ENCODE data around the gene CLEC7A.
A peak's percentile ranks its signal among the peaks of the same experiment; 100 is the strongest.

CLEC7A gene

GRCh38 chr12:10140001-10140400, 10.0 kb upstream of the CLEC7A start:
- H3K27me3 ChIP-seq (ENCODE audit: control insufficient read depth, insufficient read depth, low read length) = no peaks in the 10 kb centered on the region
- H3K9ac ChIP-seq (ENCODE audit: low read depth, low read length) = no peak overlapping the region
- H3K4me1 ChIP-seq (ENCODE audit: control insufficient read depth, insufficient read depth, low read length) = no peaks in the 10 kb centered on the region
- H3K36me3 ChIP-seq (ENCODE audit: control insufficient read depth, insufficient read depth, low read length) = no peaks in the 10 kb centered on the region
- H3K4me3 ChIP-seq (ENCODE audit: low read depth, low read length) = no peak overlapping the region
- H3K9me3 ChIP-seq (ENCODE audit: control insufficient read depth, insufficient read depth, low read length) = no peaks in the 10 kb centered on the region
- no peak overlapping the region for H3K27ac ChIP-seq (ENCODE audit: low read depth, low read length)

DNA sequence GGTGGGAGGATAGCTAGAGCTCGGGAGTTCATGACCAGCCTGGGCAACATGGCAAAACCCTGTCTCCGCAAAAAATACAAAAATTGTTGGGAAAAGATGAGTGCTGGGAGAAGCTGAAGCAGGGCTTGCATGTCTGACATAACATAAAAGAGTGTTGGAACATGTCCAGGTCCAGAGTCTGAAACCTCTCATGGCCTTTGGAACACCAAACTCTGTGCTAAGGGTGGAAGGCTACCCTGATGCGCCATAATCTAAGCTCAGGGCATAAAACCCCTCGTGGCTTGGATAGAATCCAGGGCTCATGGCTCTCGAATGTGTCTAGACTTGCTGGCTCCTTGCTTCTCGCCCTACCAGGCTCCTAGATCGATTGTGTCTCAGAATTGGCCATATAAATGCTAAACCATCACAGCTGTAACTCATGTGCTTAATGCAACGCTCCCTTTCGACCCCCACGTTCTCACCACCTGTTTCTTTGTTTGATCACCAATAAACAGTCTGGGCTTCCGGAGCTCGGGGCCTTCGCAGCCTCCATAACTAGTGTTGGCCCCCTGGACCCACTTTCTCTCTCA, 6.7 kb upstream of the CLEC7A start:
- Histone ChIP-seq H3K36me3 (ENCODE audit: control insufficient read depth, insufficient read depth, low read length) (no peaks in the 10 kb centered on the region), H3K9me3 (ENCODE audit: control insufficient read depth, insufficient read depth, low read length) (no peaks in the 10 kb centered on the region), H3K4me3 (ENCODE audit: low read depth, low read length) (no peak overlapping the region), H3K9ac (ENCODE audit: low read depth, low read length) (no peak overlapping the region), H3K27me3 (ENCODE audit: control insufficient read depth, insufficient read depth, low read length) (no peaks in the 10 kb centered on the region), H3K27ac (ENCODE audit: low read depth, low read length) (no peak overlapping the region), H3K4me1 (ENCODE audit: control insufficient read depth, insufficient read depth, low read length) (peaks cover 15% of the 10 kb centered on the region)

GRCh38 chr12:10135126-10135525, 5.1 kb upstream of the CLEC7A start:
- no peak overlapping the region for H3K27ac ChIP-seq (ENCODE audit: low read depth, low read length)
- H3K27me3 ChIP-seq (ENCODE audit: control insufficient read depth, insufficient read depth, low read length) = no peaks in the 10 kb centered on the region
- H3K9ac ChIP-seq (ENCODE audit: low read depth, low read length) = no peak overlapping the region
- no peaks in the 10 kb centered on the region for H3K36me3 ChIP-seq (ENCODE audit: control insufficient read depth, insufficient read depth, low read length)
- H3K9me3 ChIP-seq (ENCODE audit: control insufficient read depth, insufficient read depth, low read length) = no peaks in the 10 kb centered on the region
- peaks cover 28% of the 10 kb centered on the region for H3K4me1 ChIP-seq (ENCODE audit: control insufficient read depth, insufficient read depth, low read length)
- H3K4me3 ChIP-seq (ENCODE audit: low read depth, low read length) = no peak overlapping the region

DNA sequence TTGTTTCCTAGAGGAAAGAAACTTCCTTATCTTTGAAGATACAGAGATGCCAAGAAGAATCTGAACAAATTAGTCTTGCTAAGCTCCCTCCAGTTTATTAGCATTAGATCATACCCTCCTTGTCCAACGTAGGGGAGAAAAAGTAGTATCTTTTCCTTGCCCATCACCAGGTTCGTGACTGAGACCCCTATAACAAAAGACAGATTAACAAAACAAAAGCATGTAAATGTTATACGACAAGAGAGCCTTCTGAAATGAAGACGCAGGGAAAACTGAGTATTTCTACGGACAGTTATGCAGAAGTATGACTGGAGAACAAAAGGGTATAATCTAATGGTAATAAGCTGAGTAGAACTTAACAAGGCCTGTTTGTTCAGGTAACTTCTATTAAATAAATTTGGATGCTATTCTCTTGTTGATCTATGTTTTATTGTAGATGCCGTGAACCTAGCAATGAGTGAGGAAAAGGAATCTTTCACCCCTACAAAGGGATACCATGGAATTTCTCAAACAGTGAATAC, 2.9 kb upstream of the CLEC7A start:
- Histone ChIP-seq H3K4me3 (ENCODE audit: low read depth, low read length) (no peak overlapping the region), H3K27ac (ENCODE audit: low read depth, low read length) (peak overlapping the region; percentile 23), H3K9ac (ENCODE audit: low read depth, low read length) (no peak overlapping the region), H3K4me1 (ENCODE audit: control insufficient read depth, insufficient read depth, low read length) (peaks cover 36% of the 10 kb centered on the region), H3K27me3 (ENCODE audit: control insufficient read depth, insufficient read depth, low read length) (no peaks in the 10 kb centered on the region), H3K9me3 (ENCODE audit: control insufficient read depth, insufficient read depth, low read length) (no peaks in the 10 kb centered on the region), H3K36me3 (ENCODE audit: control insufficient read depth, insufficient read depth, low read length) (no peaks in the 10 kb centered on the region)

DNA sequence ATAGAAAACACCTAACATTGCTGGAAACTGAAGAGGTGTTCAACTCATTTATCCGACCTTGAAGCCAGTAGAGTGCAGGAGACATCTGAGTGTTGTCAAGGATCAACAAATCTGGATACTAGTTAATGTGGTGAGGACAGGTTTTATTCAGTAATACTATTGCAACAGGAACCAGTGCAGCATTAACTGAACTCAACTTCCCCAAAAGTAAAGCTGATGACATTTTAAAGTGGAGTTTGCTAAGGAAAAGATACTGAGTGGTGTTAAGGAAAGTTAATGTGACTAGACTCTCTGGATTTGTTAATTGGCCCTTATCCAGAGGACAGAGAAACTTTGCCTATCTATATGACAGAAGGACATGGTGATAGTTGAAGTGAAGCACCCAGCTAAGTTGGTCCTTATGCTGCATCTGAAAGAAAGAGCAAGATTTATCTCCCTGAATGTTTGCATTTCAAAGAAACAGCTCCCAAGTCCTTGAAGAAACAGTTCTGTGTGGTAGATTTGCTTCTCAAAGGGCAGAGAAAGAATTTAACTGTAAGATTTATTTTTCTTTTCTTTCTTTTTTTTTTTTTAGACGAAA, 1.2 kb upstream of the CLEC7A start:
- Histone ChIP-seq H3K9me3 (ENCODE audit: control insufficient read depth, insufficient read depth, low read length) (no peaks in the 10 kb centered on the region), H3K9ac (ENCODE audit: low read depth, low read length) (no peak overlapping the region), H3K27ac (ENCODE audit: low read depth, low read length) (no peak overlapping the region), H3K36me3 (ENCODE audit: control insufficient read depth, insufficient read depth, low read length) (no peaks in the 10 kb centered on the region), H3K4me3 (ENCODE audit: low read depth, low read length) (no peak overlapping the region), H3K27me3 (ENCODE audit: control insufficient read depth, insufficient read depth, low read length) (no peaks in the 10 kb centered on the region), H3K4me1 (ENCODE audit: control insufficient read depth, insufficient read depth, low read length) (peaks cover 36% of the 10 kb centered on the region)

DNA sequence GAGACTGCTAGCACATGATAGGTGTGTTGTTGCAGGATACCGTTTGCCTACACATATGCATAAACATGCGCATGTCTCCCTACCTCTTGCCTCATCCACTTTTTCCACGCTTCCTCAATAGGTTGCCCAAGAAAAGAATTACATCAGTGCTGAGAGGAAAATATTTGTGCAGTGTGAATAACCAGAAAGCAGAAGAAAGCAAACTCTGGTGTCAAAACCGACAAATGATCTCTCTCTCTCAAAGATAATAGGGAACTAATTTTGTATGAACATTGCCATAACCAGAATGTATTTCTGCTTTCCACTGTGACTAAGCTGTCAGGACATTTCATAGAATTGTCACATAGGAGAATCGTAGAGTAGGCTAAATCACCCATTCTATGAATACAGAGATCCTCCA, 1.3 kb downstream of the CLEC7A start:
- no peaks in the 10 kb centered on the region for H3K36me3 ChIP-seq (ENCODE audit: control insufficient read depth, insufficient read depth, low read length)

GRCh38 chr12:10126413-10126812, 3.6 kb downstream of the CLEC7A start:
- Histone ChIP-seq H3K36me3 (ENCODE audit: control insufficient read depth, insufficient read depth, low read length) (no peaks in the 10 kb centered on the region), H3K27me3 (ENCODE audit: control insufficient read depth, insufficient read depth, low read length) (no peaks in the 10 kb centered on the region), H3K27ac (ENCODE audit: low read depth, low read length) (no peak overlapping the region), H3K9ac (ENCODE audit: low read depth, low read length) (no peak overlapping the region), H3K4me3 (ENCODE audit: low read depth, low read length) (no peak overlapping the region), H3K9me3 (ENCODE audit: control insufficient read depth, insufficient read depth, low read length) (no peaks in the 10 kb centered on the region), H3K4me1 (ENCODE audit: control insufficient read depth, insufficient read depth, low read length) (peaks cover 20% of the 10 kb centered on the region)

More for the DNA sequence above, 1.3 kb downstream of the CLEC7A start:
- no peaks in the 10 kb centered on the region for H3K27me3 ChIP-seq (ENCODE audit: control insufficient read depth, insufficient read depth, low read length)
- H3K4me1 ChIP-seq (ENCODE audit: control insufficient read depth, insufficient read depth, low read length) = peaks cover 35% of the 10 kb centered on the region
- no peak overlapping the region for H3K4me3 ChIP-seq (ENCODE audit: low read depth, low read length)
- no peak overlapping the region for H3K27ac ChIP-seq (ENCODE audit: low read depth, low read length)
- no peaks in the 10 kb centered on the region for H3K9me3 ChIP-seq (ENCODE audit: control insufficient read depth, insufficient read depth, low read length)
- no peak overlapping the region for H3K9ac ChIP-seq (ENCODE audit: low read depth, low read length)

DNA sequence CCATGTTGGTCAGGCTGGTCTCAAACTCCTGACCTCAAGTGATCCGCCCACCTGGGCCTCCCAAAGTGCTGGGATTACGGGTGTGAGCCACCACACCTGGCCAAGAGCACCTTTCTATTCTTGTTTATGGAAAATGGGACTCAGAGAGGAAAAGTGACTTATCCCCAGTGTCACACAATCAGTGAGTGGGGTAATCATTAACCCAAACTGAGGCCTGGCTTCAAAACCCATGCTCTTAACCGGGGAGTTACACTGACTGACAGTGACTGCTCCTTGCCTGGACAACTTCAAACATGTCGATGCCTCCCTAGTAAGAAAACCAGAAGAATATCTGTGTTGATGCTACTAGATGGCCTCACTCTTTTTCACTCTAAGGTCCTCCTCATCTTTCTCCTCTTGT, 7.3 kb downstream of the CLEC7A start:
- no peak overlapping the region for H3K27ac ChIP-seq (ENCODE audit: low read depth, low read length)
- no peaks in the 10 kb centered on the region for H3K9me3 ChIP-seq (ENCODE audit: control insufficient read depth, insufficient read depth, low read length)
- H3K9ac ChIP-seq (ENCODE audit: low read depth, low read length) = no peak overlapping the region
- H3K4me1 ChIP-seq (ENCODE audit: control insufficient read depth, insufficient read depth, low read length) = no peaks in the 10 kb centered on the region
- H3K27me3 ChIP-seq (ENCODE audit: control insufficient read depth, insufficient read depth, low read length) = no peaks in the 10 kb centered on the region
- no peak overlapping the region for H3K4me3 ChIP-seq (ENCODE audit: low read depth, low read length)
- no peaks in the 10 kb centered on the region for H3K36me3 ChIP-seq (ENCODE audit: control insufficient read depth, insufficient read depth, low read length)

DNA sequence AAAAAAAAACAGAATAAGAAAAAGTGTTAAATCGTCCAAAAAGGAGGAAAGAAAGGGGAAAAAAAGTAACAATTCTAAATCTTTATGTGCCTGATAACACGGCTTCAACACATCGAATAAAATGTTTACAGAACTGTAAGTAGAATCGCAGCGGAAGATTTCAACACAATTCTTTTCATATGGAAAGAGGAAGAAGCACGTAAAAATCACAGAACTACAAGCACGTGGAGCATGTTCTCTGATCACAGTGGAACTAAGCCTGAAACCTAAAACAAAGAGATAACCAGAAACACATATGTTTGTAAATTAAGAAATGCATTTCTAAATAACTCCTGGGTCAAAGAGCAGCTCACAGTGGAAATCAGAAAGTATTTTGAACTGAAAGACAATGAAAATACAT, 8.7 kb downstream of the CLEC7A start:
- H3K9me3 ChIP-seq (ENCODE audit: control insufficient read depth, insufficient read depth, low read length) = no peaks in the 10 kb centered on the region
- H3K27me3 ChIP-seq (ENCODE audit: control insufficient read depth, insufficient read depth, low read length) = no peaks in the 10 kb centered on the region
- no peaks in the 10 kb centered on the region for H3K36me3 ChIP-seq (ENCODE audit: control insufficient read depth, insufficient read depth, low read length)
- H3K9ac ChIP-seq (ENCODE audit: low read depth, low read length) = no peak overlapping the region
- no peak overlapping the region for H3K27ac ChIP-seq (ENCODE audit: low read depth, low read length)
- no peak overlapping the region for H3K4me3 ChIP-seq (ENCODE audit: low read depth, low read length)
- no peaks in the 10 kb centered on the region for H3K4me1 ChIP-seq (ENCODE audit: control insufficient read depth, insufficient read depth, low read length)

DNA sequence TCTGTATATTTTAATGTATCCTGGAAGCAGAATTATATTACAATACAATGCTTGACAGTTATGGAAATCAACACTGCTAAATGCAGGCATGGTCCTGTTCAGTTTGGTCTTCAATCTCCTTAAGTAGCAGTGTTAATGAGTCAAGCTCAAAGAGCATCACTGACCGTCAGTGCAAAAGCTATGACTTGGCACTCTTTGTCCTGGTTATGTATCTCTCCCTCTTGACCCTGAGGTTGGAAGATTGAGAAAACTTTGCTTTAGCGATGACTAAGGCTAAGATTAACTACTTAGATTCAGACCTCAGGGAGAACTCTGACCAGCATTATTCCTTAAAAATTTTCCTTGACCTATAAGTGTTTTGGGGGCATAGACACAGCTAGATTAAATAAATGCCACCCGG, 10.9 kb downstream of the CLEC7A start:
- H3K9ac ChIP-seq (ENCODE audit: low read depth, low read length) = no peak overlapping the region

GRCh38 chr12:10115890-10116289, 14.1 kb downstream of the CLEC7A start:
- Histone ChIP-seq H3K4me1 (ENCODE audit: control insufficient read depth, insufficient read depth, low read length) (no peaks in the 10 kb centered on the region), H3K4me3 (ENCODE audit: low read depth, low read length) (no peak overlapping the region), H3K27ac (ENCODE audit: low read depth, low read length) (no peak overlapping the region), H3K27me3 (ENCODE audit: control insufficient read depth, insufficient read depth, low read length) (no peaks in the 10 kb centered on the region), H3K36me3 (ENCODE audit: control insufficient read depth, insufficient read depth, low read length) (no peaks in the 10 kb centered on the region), H3K9ac (ENCODE audit: low read depth, low read length) (no peak overlapping the region), H3K9me3 (ENCODE audit: control insufficient read depth, insufficient read depth, low read length) (no peaks in the 10 kb centered on the region)

More for the DNA sequence above, 10.9 kb downstream of the CLEC7A start:
- H3K4me3 ChIP-seq (ENCODE audit: low read depth, low read length) = no peak overlapping the region
- H3K27me3 ChIP-seq (ENCODE audit: control insufficient read depth, insufficient read depth, low read length) = no peaks in the 10 kb centered on the region
- no peaks in the 10 kb centered on the region for H3K9me3 ChIP-seq (ENCODE audit: control insufficient read depth, insufficient read depth, low read length)
- H3K4me1 ChIP-seq (ENCODE audit: control insufficient read depth, insufficient read depth, low read length) = no peaks in the 10 kb centered on the region
- no peak overlapping the region for H3K27ac ChIP-seq (ENCODE audit: low read depth, low read length)
- no peaks in the 10 kb centered on the region for H3K36me3 ChIP-seq (ENCODE audit: control insufficient read depth, insufficient read depth, low read length)
